D721Med (cell line): Measurements from ENCODE around the gene AFAP1.
"Not testable (repeated sequence)": the region's sequence is repeated elsewhere in the genome, so short reads cannot be mapped to it uniquely, and the experiment has no call there.

Source experiments
- DNase-seq: peaks from one replicate; pipeline ENCODE4 v3.0.0; 2011; ENCODE audit warnings: low spot score; ENCODE audit not compliant: insufficient read length
- FAIRE-seq: peaks from 2 replicates; lab custom pipeline; 2011; peaks lifted over from hg19 to GRCh38; lab: Jason Lieb, UNC
- CTCF ChIP-seq: IDR thresholded peaks from 2 replicates; pipeline ENCODE4 v1.5.1; 2012; ENCODE audit warnings: mild to moderate bottlenecking, control low read depth; ENCODE audit not compliant: insufficient read depth; ENCODE audit errors: missing control alignments

The AFAP1 gene

GRCh38 chr4:7945709-7946380 is 6.2 kb upstream of the AFAP1 start:
- FAIRE-seq (no peak), DNase-seq (no peak)
- no peak for TF ChIP-seq CTCF

- FAIRE-seq: no peak
- DNase-seq: no peak
- TF ChIP-seq CTCF: no peak
Observed at GRCh38 chr4:7944599-7945220, 5.0 kb upstream of the AFAP1 start.

- not testable (repeated sequence) for FAIRE-seq, DNase-seq
Observed at GRCh38 chr4:7943688-7944087, 4.0 kb upstream of the AFAP1 start.

GRCh38 chr4:7943211-7943610 is 3.5 kb upstream of the AFAP1 start:
- DNase-seq: no peak
- no peak for FAIRE-seq
- TF ChIP-seq CTCF: no peak

- DNase-seq (no peak), FAIRE-seq (no peak)
- TF ChIP-seq CTCF: no peak
Observed at GRCh38 chr4:7941965-7942496, 2.4 kb upstream of the AFAP1 start.

- DNase-seq (no peak), FAIRE-seq (no peak)
- TF ChIP-seq CTCF: no peak
Observed at GRCh38 chr4:7941111-7941964, 1.7 kb upstream of the AFAP1 start.

- no peak for TF ChIP-seq CTCF
- DNase-seq (no peak), FAIRE-seq (no peak)
Observed at GRCh38 chr4:7938609-7939376, 868 bp downstream of the AFAP1 start.
